Neural cell (in vitro differentiated cells): ENCODE data around the gene ASIC2. TPM values are rescaled to one million over a fixed set of nuclear protein-coding genes. Genes with fewer than 3 reads are reported as not detected.

ENCODE experiments used
- H2AFZ ChIP-seq: fragments of 200-600, 300-800 bp; sonication (generic), shearing (Covaris generic); 2 replicates; pipeline ENCODE4 v1.6.0; 2014; ENCODE audit warnings: low read depth, mild to moderate bottlenecking, antibody characterized with exemption, low read length, moderate library complexity
- H3F3A ChIP-seq: fragments of 200-600 bp; shearing (Covaris generic); 2 replicates; pipeline ENCODE4 v1.6.1; 2016; ENCODE audit warnings: mild to moderate bottlenecking, moderate library complexity, mixed read lengths, antibody characterized with exemption, low read length; ENCODE audit not compliant: insufficient read depth, poor library complexity, severe bottlenecking
- H3K27ac ChIP-seq: fragments of 200-600, 300-800 bp; sonication (generic), shearing (Covaris generic); 2 replicates; pipeline ENCODE4 v1.5.1; 2014; ENCODE audit warnings: mild to moderate bottlenecking, low read length, moderate library complexity
- H3K27me3 ChIP-seq: fragments of 300-800, 200-600 bp; sonication (generic), shearing (Covaris generic); 2 replicates; pipeline ENCODE4 v1.6.0; 2014; ENCODE audit warnings: mild to moderate bottlenecking, low read depth, low read length, moderate library complexity; ENCODE audit not compliant: insufficient read depth
- H3K36me3 ChIP-seq: fragments of 300-800, 200-600 bp; sonication (generic), shearing (Covaris generic); 2 replicates; pipeline ENCODE4 v1.5.1; 2014; ENCODE audit warnings: mild to moderate bottlenecking, antibody characterized with exemption, low read length, moderate library complexity; ENCODE audit not compliant: insufficient read depth
- H3K4me2 ChIP-seq: fragments of 300-800, 200-600 bp; sonication (generic), shearing (Covaris generic); 2 replicates; pipeline ENCODE4 v1.6.0; 2014; ENCODE audit warnings: mild to moderate bottlenecking, low read length
- H3K4me3 ChIP-seq: fragments of 300-800, 200-600 bp; sonication (generic), shearing (Covaris generic); 2 replicates; pipeline ENCODE4 v1.5.1; 2014; ENCODE audit warnings: mild to moderate bottlenecking, low read length, moderate library complexity
- H3K79me2 ChIP-seq: fragments of 200-600 bp; shearing (Covaris generic); replicated peaks from 2 replicates; pipeline ENCODE4 v1.6.0; 2014; ENCODE audit warnings: mild to moderate bottlenecking, low read length, moderate library complexity; ENCODE audit not compliant: insufficient read depth
- H3K9ac ChIP-seq: fragments of 300-800, 200-600 bp; sonication (generic), shearing (Covaris generic); 2 replicates; pipeline ENCODE4 v1.6.1; 2016; ENCODE audit warnings: mild to moderate bottlenecking, low read length, mixed read lengths
- H3K9me2 ChIP-seq: fragments of 200-600 bp; shearing (Covaris generic); 2 replicates; pipeline ENCODE4 v1.6.1; 2016; ENCODE audit warnings: mild to moderate bottlenecking, low read length, mixed read lengths; ENCODE audit not compliant: insufficient read depth
- H3K9me3 ChIP-seq: fragments of 200-600, 300-800 bp; sonication (generic), shearing (Covaris generic); 2 replicates; pipeline ENCODE4 v1.6.1; 2016; ENCODE audit warnings: mild to moderate bottlenecking, mixed run types, low read length, moderate library complexity, mixed read lengths
- H4K20me1 ChIP-seq: fragments of 200-600 bp; shearing (Covaris generic); 2 replicates; pipeline ENCODE4 v1.6.1; 2016; ENCODE audit warnings: mild to moderate bottlenecking, mixed run types; ENCODE audit not compliant: insufficient read depth
- CTCF ChIP-seq: fragments of 450-650 bp; IDR thresholded peaks from 2 replicates; pipeline ENCODE4 v1.5.1; 2014; ENCODE audit warnings: antibody characterized with exemption, mild to moderate bottlenecking, moderate library complexity; ENCODE audit not compliant: poor library complexity, severe bottlenecking
- EP300 ChIP-seq: fragments of 450-650 bp; conservative IDR thresholded peaks from 2 replicates; pipeline ENCODE4 v1.6.1; 2014; ENCODE audit warnings: antibody characterized with exemption, mild to moderate bottlenecking, moderate library complexity; ENCODE audit not compliant: poor library complexity, severe bottlenecking
- EZH2 ChIP-seq: fragments of 200-600, 300-800 bp; shearing (Covaris generic), sonication (generic); IDR thresholded peaks from 2 replicates; pipeline ENCODE4 v1.6.1; 2014; ENCODE audit warnings: antibody characterized with exemption, low read length, borderline replicate concordance, mild to moderate bottlenecking; ENCODE audit not compliant: insufficient read depth, poor library complexity, severe bottlenecking
- MXI1 ChIP-seq: fragments of 450-650 bp; conservative IDR thresholded peaks from 2 replicates; pipeline ENCODE4 v1.6.1; 2014; ENCODE audit warnings: antibody characterized with exemption, mild to moderate bottlenecking; ENCODE audit not compliant: poor library complexity, severe bottlenecking
- POLR2AphosphoS5 ChIP-seq: IDR thresholded peaks from 2 replicates; pipeline ENCODE4 v1.6.1; 2012
- RAD21 ChIP-seq: fragments of 450-650 bp; conservative IDR thresholded peaks from 2 replicates; pipeline ENCODE4 v1.6.1; 2014; ENCODE audit warnings: antibody characterized with exemption, mild to moderate bottlenecking, moderate library complexity
- REST ChIP-seq: IDR thresholded peaks from 2 replicates; pipeline ENCODE4 v1.6.1; 2012; ENCODE audit warnings: borderline replicate concordance
- SMC3 ChIP-seq: fragments of 450-650 bp; conservative IDR thresholded peaks from 2 replicates; pipeline ENCODE4 v1.6.1; 2014; ENCODE audit warnings: antibody characterized with exemption, mild to moderate bottlenecking, moderate library complexity; ENCODE audit not compliant: poor library complexity
- TAF1 ChIP-seq: IDR thresholded peaks from 2 replicates; pipeline ENCODE4 v1.6.1; 2012; ENCODE audit warnings: low read depth
- polyA plus RNA-seq: library from polyadenylated mRNA; depleted of rRNA; stranded (reverse); fragments of >200 nt; gene quantifications from 2 replicates; pipeline ENCODE4 v1.2.3, GENCODE V29; 2014

The ASIC2 gene
- polyA plus RNA-seq, 1 donor from 2014 or later: 2.4 TPM

- no peak overlapping the region for H3K27ac ChIP-seq
- no peak for TF ChIP-seq RAD21
- TF ChIP-seq CTCF: no peak
- TF ChIP-seq EP300: no peak
- no peak for TF ChIP-seq SMC3
- no peak for TF ChIP-seq POLR2AphosphoS5
- no peak for TF ChIP-seq REST
- no peak for TF ChIP-seq MXI1
- H2AFZ ChIP-seq: no peak overlapping the region
- no peaks in the 10 kb centered on the region for H3K79me2 ChIP-seq
- no peaks in the 10 kb centered on the region for H3K9me2 ChIP-seq
- H3K9me3 ChIP-seq: no peaks in the 10 kb centered on the region
- no peaks in the 10 kb centered on the region for H3F3A ChIP-seq
- no peak overlapping the region for H3K4me2 ChIP-seq
- no peak overlapping the region for H3K4me3 ChIP-seq
- H4K20me1 ChIP-seq: no peaks in the 10 kb centered on the region
- no peaks in the 10 kb centered on the region for H3K36me3 ChIP-seq
- H3K9ac ChIP-seq: no peak overlapping the region
- H3K27me3 ChIP-seq: peaks cover 21% of the 10 kb centered on the region
Measured at GRCh38 chr17:33145941-33146340, 147.2 kb downstream of the ASIC2 start.

GRCh38 chr17:33144837-33145236 is 148.3 kb downstream of the ASIC2 start:
- no peak overlapping the region for H3K27ac ChIP-seq
- TF ChIP-seq TAF1: no peak
- TF ChIP-seq EZH2: no peak
- no peak for TF ChIP-seq MXI1
- no peak for TF ChIP-seq REST
- no peak for TF ChIP-seq CTCF
- no peak for TF ChIP-seq EP300
- no peak for TF ChIP-seq POLR2AphosphoS5
- TF ChIP-seq SMC3: no peak
- TF ChIP-seq RAD21: no peak
- no peaks in the 10 kb centered on the region for H3K36me3 ChIP-seq
- H3K4me2 ChIP-seq: no peak overlapping the region
- H3K9ac ChIP-seq: no peak overlapping the region
- no peaks in the 10 kb centered on the region for H3K9me3 ChIP-seq
- H4K20me1 ChIP-seq: no peaks in the 10 kb centered on the region
- no peak overlapping the region for H2AFZ ChIP-seq
- no peaks in the 10 kb centered on the region for H3K9me2 ChIP-seq
- H3K4me3 ChIP-seq: no peak overlapping the region
- H3F3A ChIP-seq: no peaks in the 10 kb centered on the region
- H3K79me2 ChIP-seq: no peaks in the 10 kb centered on the region
- peaks cover 21% of the 10 kb centered on the region for H3K27me3 ChIP-seq
